HFF-Myc (cell line): ENCODE data around the gene FBLN2.
A peak's percentile ranks its signal among the peaks of the same experiment; 100 is the strongest.

Experiments used
- DNase-seq: peaks from one replicate; pipeline ENCODE4 v3.0.0-alpha.2; 2011; ENCODE audit warnings: low read depth; ENCODE audit errors: extremely low read depth
- H3K4me3 ChIP-seq: replicated peaks from 2 replicates; pipeline ENCODE4 v1.5.1; 2011; ENCODE audit warnings: low read depth, mild to moderate bottlenecking, control low read depth, low read length
- TF ChIP-seq, protein P1 (sequence below): IDR thresholded peaks from 2 replicates; pipeline ENCODE4 v1.5.1; 2012; ENCODE audit warnings: mild to moderate bottlenecking, low read depth, low read length, control low read depth; ENCODE audit errors: missing control alignments

Gene FBLN2

DNA sequence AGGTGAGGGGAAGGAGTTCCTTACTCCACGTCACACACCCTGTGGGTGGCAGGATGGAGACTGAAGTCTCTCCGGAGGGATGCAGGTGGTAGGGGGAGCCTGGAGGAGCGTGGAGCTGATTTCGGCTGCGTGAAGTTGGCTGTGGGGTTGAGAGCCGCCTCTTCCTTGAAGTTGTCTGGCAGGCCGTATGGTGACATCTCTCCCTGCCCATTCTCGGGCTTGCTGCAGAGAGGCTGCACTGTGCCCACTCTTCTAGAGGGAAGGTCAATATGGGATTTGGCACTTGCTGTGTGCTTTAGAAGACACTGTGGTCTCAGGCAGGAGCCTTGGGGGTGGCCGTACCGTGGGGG is 13.4 kb upstream of the FBLN2 start:
- H3K4me3 ChIP-seq = no peak overlapping the region
- DNase-seq = no peak
- TF ChIP-seq, protein P1, sequence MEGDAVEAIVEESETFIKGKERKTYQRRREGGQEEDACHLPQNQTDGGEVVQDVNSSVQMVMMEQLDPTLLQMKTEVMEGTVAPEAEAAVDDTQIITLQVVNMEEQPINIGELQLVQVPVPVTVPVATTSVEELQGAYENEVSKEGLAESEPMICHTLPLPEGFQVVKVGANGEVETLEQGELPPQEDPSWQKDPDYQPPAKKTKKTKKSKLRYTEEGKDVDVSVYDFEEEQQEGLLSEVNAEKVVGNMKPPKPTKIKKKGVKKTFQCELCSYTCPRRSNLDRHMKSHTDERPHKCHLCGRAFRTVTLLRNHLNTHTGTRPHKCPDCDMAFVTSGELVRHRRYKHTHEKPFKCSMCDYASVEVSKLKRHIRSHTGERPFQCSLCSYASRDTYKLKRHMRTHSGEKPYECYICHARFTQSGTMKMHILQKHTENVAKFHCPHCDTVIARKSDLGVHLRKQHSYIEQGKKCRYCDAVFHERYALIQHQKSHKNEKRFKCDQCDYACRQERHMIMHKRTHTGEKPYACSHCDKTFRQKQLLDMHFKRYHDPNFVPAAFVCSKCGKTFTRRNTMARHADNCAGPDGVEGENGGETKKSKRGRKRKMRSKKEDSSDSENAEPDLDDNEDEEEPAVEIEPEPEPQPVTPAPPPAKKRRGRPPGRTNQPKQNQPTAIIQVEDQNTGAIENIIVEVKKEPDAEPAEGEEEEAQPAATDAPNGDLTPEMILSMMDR = no peak

DNA sequence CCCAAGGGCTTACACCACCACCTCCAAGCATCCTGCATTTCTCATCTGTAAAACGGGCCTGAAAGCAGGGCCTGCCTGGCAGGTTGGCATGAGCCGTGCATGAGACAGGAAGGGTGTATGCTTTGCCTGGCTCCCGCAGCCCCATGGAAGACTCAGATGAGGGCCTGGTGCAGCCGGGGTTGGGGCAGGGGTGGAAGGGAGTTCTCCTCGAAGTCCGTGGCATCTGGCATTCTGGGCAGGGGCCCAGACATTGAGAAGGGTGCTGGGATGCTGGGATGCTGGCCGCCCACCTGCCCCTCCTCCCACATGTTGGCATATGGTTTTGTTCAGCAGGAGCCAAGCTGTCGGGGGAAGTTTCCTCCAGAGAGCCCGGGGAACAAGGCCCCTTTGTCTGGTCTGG is 13.0 kb upstream of the FBLN2 start:
- TF ChIP-seq, protein P1 = no peak
- no peak overlapping the region for H3K4me3 ChIP-seq
- DNase-seq = no peak

DNA sequence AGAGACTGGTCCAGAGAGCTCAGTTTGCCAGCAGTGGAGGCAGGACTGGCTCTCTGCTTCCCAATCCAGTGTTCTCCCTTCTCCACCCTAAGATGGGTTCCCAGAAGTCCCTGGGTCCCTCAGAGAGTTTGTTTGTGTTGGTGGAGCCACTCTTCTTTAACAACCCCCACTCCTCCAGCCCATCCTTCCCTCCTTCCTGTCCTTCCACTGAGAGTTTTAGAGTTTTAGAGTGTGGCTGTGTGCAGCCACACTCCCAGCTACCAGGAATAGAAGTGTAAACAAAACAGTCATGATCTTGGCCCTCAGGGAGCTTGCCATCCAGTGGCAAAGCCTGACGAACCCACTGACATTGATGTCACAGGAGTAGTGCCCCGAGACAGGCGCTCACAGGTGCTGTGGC is 12.5 kb upstream of the FBLN2 start:
- H3K4me3 ChIP-seq = no peak overlapping the region
- TF ChIP-seq, protein P1 = no peak
- no peak for DNase-seq

DNA sequence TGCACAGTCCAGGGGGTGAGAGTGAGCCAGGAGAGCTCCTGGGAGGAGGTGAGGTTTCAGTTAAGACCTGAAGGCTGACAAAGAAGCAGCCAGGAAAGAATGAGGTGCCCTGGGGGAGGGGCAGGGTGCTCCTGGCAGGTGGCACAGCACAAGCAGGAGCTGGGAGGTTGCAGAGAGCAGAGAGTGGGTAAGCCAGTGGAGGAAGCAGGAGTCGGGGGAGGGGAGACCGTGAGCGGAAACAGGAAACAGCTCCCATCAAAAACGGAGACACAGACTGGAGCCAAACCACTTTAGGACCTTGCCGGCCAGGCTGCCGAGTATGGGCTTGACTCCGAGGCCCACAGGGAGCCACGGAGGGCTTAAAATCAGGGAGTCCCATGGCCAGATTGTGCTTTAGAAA is 12.1 kb upstream of the FBLN2 start:
- H3K4me3 ChIP-seq = no peak overlapping the region
- TF ChIP-seq, protein P1 = no peak
- no peak for DNase-seq

DNA sequence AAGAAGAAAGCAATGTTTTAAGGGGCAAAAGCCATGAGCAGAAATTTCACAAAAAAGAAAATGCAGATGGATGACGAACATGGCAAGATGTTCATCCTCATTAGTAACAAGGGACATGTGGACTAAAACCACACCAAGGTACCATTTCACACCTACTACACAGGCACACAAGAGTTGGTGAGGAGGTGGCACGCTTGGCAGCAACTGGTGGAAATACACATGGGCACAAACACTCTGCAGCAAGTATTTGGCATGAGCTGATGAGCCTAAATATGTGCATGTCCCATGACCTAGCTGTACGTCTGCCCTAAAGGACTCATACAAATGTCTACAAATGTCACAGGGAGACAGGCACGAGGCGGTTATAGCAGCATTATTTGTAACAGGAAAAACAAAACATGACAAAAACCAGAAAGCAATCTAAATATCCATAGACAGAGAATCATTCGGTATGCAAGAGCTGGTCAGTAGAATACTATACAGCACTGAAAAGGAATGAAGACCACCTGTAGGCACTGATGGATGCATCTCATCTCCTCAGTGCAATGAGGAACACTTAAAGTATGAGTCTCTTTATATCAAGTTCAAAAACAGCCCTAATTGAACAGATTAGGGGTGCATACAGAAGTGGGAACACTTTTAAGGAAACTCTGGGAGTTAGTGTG is 11.5 kb upstream of the FBLN2 start:
- no peak for DNase-seq
- no peak overlapping the region for H3K4me3 ChIP-seq
- TF ChIP-seq, protein P1 = no peak

DNA sequence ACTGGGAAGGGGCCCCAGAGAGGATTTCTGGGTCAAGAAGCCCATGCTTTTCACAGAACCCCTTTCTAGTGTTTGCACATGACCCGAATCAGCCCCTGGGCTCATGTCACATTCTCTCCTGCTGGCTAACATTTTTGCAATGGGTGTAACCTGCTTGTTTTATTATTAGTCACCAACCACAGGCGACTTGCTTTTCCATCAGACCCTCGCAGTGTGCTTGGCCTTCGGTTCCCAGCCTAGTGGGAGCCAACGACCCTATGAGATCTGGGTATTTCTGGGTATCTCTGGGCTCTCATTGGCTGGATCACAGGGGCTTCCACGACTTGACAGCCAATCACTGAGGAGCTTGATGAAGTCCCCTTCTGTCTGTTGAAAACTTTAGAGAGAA is 11.0 kb upstream of the FBLN2 start:
- DNase-seq = peak; percentile 96
- no peak overlapping the region for H3K4me3 ChIP-seq
- TF ChIP-seq, protein P1 = no peak

DNA sequence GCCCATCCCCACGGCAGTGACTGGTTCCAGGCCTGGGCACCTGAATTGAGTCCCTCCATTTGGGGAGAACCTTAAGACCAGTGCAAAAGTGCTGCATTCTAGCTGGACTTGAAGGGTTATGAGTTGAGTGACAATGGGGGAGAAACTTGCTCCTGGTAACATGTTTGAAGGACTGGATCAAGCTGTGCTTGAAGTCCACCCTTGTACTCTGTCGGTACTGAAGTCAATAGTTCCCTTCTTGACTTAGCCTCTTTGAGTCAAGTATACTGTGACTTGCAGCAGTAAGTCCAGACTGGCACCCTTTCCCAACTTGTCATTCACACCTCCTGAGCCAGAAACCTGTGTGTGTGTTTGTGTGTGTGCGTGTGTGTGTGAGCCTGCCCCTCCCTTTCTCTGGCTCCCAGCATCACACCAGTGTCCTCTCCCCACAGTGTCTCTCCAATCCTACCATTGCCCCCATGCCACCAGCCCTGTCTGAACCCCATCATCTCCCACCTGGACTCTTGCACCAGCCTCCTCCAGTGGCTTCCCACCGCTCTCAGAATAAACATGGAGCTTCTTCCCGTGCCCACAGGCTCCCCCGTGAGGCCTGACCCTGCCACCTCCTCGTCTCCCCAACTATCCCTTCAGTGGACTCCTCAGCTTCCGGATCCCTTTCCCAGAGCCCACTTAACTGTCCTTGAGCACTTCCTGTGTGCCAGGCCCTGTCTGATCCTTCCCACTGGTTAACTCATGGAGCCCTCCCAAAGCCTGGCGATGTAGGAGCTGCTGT is 10.2 kb upstream of the FBLN2 start:
- TF ChIP-seq, protein P1 = no peak
- no peak overlapping the region for H3K4me3 ChIP-seq
- no peak for DNase-seq
